Endothelial cell of umbilical vein (primary cell): ENCODE measurements around the gene TMEM38A. TPM values are rescaled to one million over a fixed set of nuclear protein-coding genes. Genes with fewer than 3 reads are reported as not detected.

Experiments used
- BruUV-seq: library from RNA; stranded (reverse); fragments of 400-500 nt; replicated peaks from 2 replicates; lab custom pipeline; 2021; lab: Mats Ljungman, UMichigan
- CTCF ChIA-PET: fragments of 300-600, 350-600 bp; sonication (Branson Sonifier 250); formaldehyde crosslinking; loops from one replicate; lab custom pipeline; 2021; ENCODE audit warnings: antibody characterized with exemption, inconsistent platforms; lab: Charles Lee
- POLR2A ChIA-PET: fragments of 300-600, 350-600 bp; sonication (Branson Sonifier 250); formaldehyde crosslinking; loops from one replicate; lab custom pipeline; 2021; ENCODE audit warnings: antibody characterized with exemption, inconsistent platforms; lab: Charles Lee
- DNase-seq: peaks from one replicate; pipeline ENCODE4 v3.0.0-alpha.2; 2011; ENCODE audit warnings: low read depth, low spot score
- FAIRE-seq: peaks from 2 replicates; lab custom pipeline; 2011; peaks lifted over from hg19 to GRCh38; lab: Jason Lieb, UNC
- H2AFZ ChIP-seq: 2 replicates; pipeline ENCODE4 v1.6.0; 2012; ENCODE audit warnings: low read depth, low read length, control low read depth, inconsistent platforms
- H3K27ac ChIP-seq: 2 replicates; pipeline ENCODE4 v1.5.1; 2011; ENCODE audit warnings: low read depth, mild to moderate bottlenecking, control low read depth, low read length, moderate library complexity; ENCODE audit not compliant: insufficient read depth
- H3K27me3 ChIP-seq, 2 experiments: 2 replicates each; pipeline versions ENCODE4 v1.6.0 to v1.6.1; 2011; ENCODE audit warnings: low read length in 2 of 2, mixed read lengths in 1 of 2; ENCODE audit not compliant: control insufficient read depth in 2 of 2, insufficient read depth in 2 of 2
- H3K36me3 ChIP-seq, 2 experiments: 2 replicates in 1 of 2; 3 replicates in 1 of 2; pipeline ENCODE4 v1.5.1; 2011; ENCODE audit warnings: low read length in 2 of 2, mild to moderate bottlenecking in 1 of 2, moderate library complexity in 1 of 2; ENCODE audit not compliant: control insufficient read depth in 2 of 2, insufficient read depth in 2 of 2; ENCODE audit errors: extremely low read depth in 1 of 2
- H3K4me1 ChIP-seq: 3 replicates; pipeline ENCODE4 v1.5.1; 2011; ENCODE audit warnings: mild to moderate bottlenecking, low read length; ENCODE audit not compliant: control insufficient read depth, insufficient read depth; ENCODE audit errors: extremely low read depth
- H3K4me2 ChIP-seq: 2 replicates; pipeline ENCODE4 v1.6.1; 2011; ENCODE audit warnings: low read length, control low read depth, mixed read lengths; ENCODE audit not compliant: insufficient read depth
- H3K4me3 ChIP-seq, 3 experiments: fragments of 200-600 bp in 1 of 3; sonication (generic), shearing (Covaris generic) in 1 of 3; replicated peaks in 1 of 3; 2 replicates each; pipeline ENCODE4 v1.5.1; 2011 to 2016; ENCODE audit warnings: control low read depth in 3 of 3, low read length in 3 of 3, mild to moderate bottlenecking in 2 of 3, inconsistent platforms in 1 of 3, low read depth in 1 of 3, moderate library complexity in 1 of 3; ENCODE audit not compliant: insufficient read depth in 1 of 3
- H3K79me2 ChIP-seq: 2 replicates; pipeline ENCODE4 v1.6.0; 2012; ENCODE audit warnings: low read length, inconsistent platforms; ENCODE audit not compliant: control insufficient read depth, insufficient read depth
- H3K9ac ChIP-seq: replicated peaks from 2 replicates; pipeline ENCODE3; 2011; ENCODE audit warnings: low read length, control low read depth; ENCODE audit not compliant: insufficient read depth; ENCODE audit errors: extremely low read depth
- H3K9me1 ChIP-seq: replicated peaks from 3 replicates; pipeline ENCODE4 v1.6.0; 2011; ENCODE audit warnings: mild to moderate bottlenecking, low read length; ENCODE audit not compliant: control insufficient read depth, insufficient read depth; ENCODE audit errors: extremely low read depth
- H3K9me3 ChIP-seq: replicated peaks from 2 replicates; pipeline ENCODE4 v1.5.1; 2012; ENCODE audit warnings: low read length, inconsistent platforms; ENCODE audit not compliant: control insufficient read depth, insufficient read depth
- H4K20me1 ChIP-seq: replicated peaks from 2 replicates; pipeline ENCODE3; 2011; ENCODE audit warnings: mild to moderate bottlenecking, low read length; ENCODE audit not compliant: control insufficient read depth, insufficient read depth; ENCODE audit errors: extremely low read depth
- CTCF ChIP-seq, 2 donors: IDR thresholded peaks; 1 replicate in 1 of 2; 2 replicates in 1 of 2; pipeline ENCODE4 v1.5.1; 2011; ENCODE audit warnings: low read length in 2 of 2, mild to moderate bottlenecking in 2 of 2, moderate library complexity in 2 of 2, control low read depth in 1 of 2, inconsistent platforms in 1 of 2, low read depth in 1 of 2; ENCODE audit not compliant: insufficient read depth in 1 of 2; ENCODE audit errors: extremely low read depth in 1 of 2
- EZH2 ChIP-seq: IDR thresholded peaks from 2 replicates; pipeline ENCODE4 v1.6.1; 2012; ENCODE audit warnings: borderline replicate concordance, low read depth, mild to moderate bottlenecking, moderate library complexity, low read length, inconsistent platforms; ENCODE audit not compliant: severe bottlenecking
- FOS ChIP-seq: IDR thresholded peaks from 2 replicates; pipeline ENCODE4 v1.6.1; 2011; ENCODE audit warnings: mild to moderate bottlenecking, low read length, moderate library complexity, borderline replicate concordance; ENCODE audit not compliant: insufficient read depth
- GATA2 ChIP-seq: IDR thresholded peaks from 2 replicates; pipeline ENCODE4 v1.7.0; 2011; ENCODE audit warnings: low read depth, mild to moderate bottlenecking, moderate library complexity, mixed read lengths, low read length; ENCODE audit not compliant: insufficient read length, insufficient read depth
- JUN ChIP-seq: IDR thresholded peaks from 2 replicates; pipeline ENCODE4 v1.6.1; 2011; ENCODE audit warnings: borderline replicate concordance, low read depth; ENCODE audit not compliant: insufficient read length, insufficient read depth
- MAX ChIP-seq: IDR thresholded peaks from 2 replicates; pipeline ENCODE4 v1.6.1; 2011; ENCODE audit not compliant: insufficient read depth, insufficient read length
- MYC ChIP-seq: IDR thresholded peaks from one replicate; pipeline ENCODE4 v1.6.1; 2011; ENCODE audit warnings: mild to moderate bottlenecking, low read depth, low read length
- POLR2A ChIP-seq: IDR thresholded peaks from 2 replicates; pipeline ENCODE4 v1.6.1; 2012; ENCODE audit warnings: low read depth, mild to moderate bottlenecking, control low read depth, low read length
- POLR2AphosphoS5 ChIP-seq: IDR thresholded peaks from 2 replicates; pipeline ENCODE4 v1.6.1; 2012; ENCODE audit warnings: low read depth, mild to moderate bottlenecking, control low read depth, low read length, moderate library complexity; ENCODE audit not compliant: insufficient read depth
- dilution Hi-C: fragments of 300-500 bp; cut with MboI; formaldehyde crosslinking; loops from one replicate; pipeline ENCODE4 v1.15.0; 2019; ENCODE audit warnings: low sequenced_read_pairs; ENCODE audit not compliant: extremely low pct_ligation_motif_present
- intact Hi-C: fragments of 100-400 bp; cut with micrococcal nuclease; formaldehyde crosslinking; loops from one replicate; pipeline ENCODE4 v1.10.0; 2022
- polyA plus RNA-seq, 4 experiments: library from polyadenylated mRNA; depleted of rRNA in 3 of 4; stranded (reverse) in 3 of 4; unstranded in 1 of 4; fragments of >200 nt; gene quantifications; 2 replicates each; pipeline versions ENCODE4 v1.2.1 to v1.2.3, GENCODE V29; 2011 to 2012; ENCODE audit warnings: missing spikeins in 1 of 4
- total RNA-seq: library from RNA; stranded (reverse); gene quantifications from 2 replicates; pipeline ENCODE4 v1.2.3, GENCODE V29; 2021

TMEM38A gene
- total and polyA plus RNA-seq, 2 donors (not counting 3 experiments of a cell fraction or from before 2014, with no cell fraction given), result 1.6 TPM

GRCh38 chr19:16623066-16623465 is 37.9 kb upstream of the TMEM38A start:
- Histone ChIP-seq H3K36me3 (peaks cover 2 to 11% of the 10 kb centered on the region in 2 experiments), H3K27me3 (no peaks in the 10 kb centered on the region), H3K9ac (no peak overlapping the region), H3K9me1 (no peaks in the 10 kb centered on the region), H2AFZ (no peak overlapping the region), H3K4me3 (no peak overlapping the region), H4K20me1 (no peaks in the 10 kb centered on the region), H3K79me2 (peaks cover 97% of the 10 kb centered on the region), H3K27ac (no peak overlapping the region), H3K9me3 (no peaks in the 10 kb centered on the region), H3K4me1 (peaks cover 10% of the 10 kb centered on the region), H3K4me2 (no peak overlapping the region)
- BruUV-seq, result no TSS peak
- POLR2A ChIA-PET, result no interaction called here
- FAIRE-seq, result no peak
- CTCF ChIA-PET, result no interaction called here
- intact Hi-C loops (no loop called here), dilution Hi-C loops (no loop called here)
- TF ChIP-seq CTCF (IDR thresholded peaks at IDR 0.05; ENCODE audit: extremely low read depth in 1 of 2, insufficient read depth in 1 of 2, low read depth in 1 of 2, low read length in 2 of 2), result no peak
- TF ChIP-seq POLR2AphosphoS5, result no peak
- TF ChIP-seq POLR2A, result no peak
- no peak for TF ChIP-seq JUN
- no peak for TF ChIP-seq MYC
- no peak for DNase-seq

- Histone ChIP-seq H3K27ac (no peak overlapping the region), H3K9ac (no peak overlapping the region), H3K4me3 (no peak overlapping the region), H3K36me3 (peaks cover 2 to 11% of the 10 kb centered on the region in 2 experiments), H3K4me1 (peaks cover 10% of the 10 kb centered on the region), H3K9me1 (no peaks in the 10 kb centered on the region), H2AFZ (no peak overlapping the region), H3K27me3 (no peaks in the 10 kb centered on the region), H3K4me2 (no peak overlapping the region), H3K9me3 (no peaks in the 10 kb centered on the region), H4K20me1 (no peaks in the 10 kb centered on the region), H3K79me2 (peaks cover 92% of the 10 kb centered on the region)
- CTCF ChIA-PET, result no interaction called here
- POLR2A ChIA-PET, result no interaction called here
- DNase-seq (no peak), FAIRE-seq (no peak)
- BruUV-seq, result no TSS peak
- intact Hi-C loops (no loop called here), dilution Hi-C loops (no loop called here)
- TF ChIP-seq POLR2A (no peak), GATA2 (no peak), MYC (no peak), EZH2 (no peak), POLR2AphosphoS5 (no peak), JUN (no peak), MAX (no peak), CTCF (IDR thresholded peaks at IDR 0.05; ENCODE audit: extremely low read depth in 1 of 2, insufficient read depth in 1 of 2, low read depth in 1 of 2, low read length in 2 of 2) (no peak), FOS (no peak)
Observed at GRCh38 chr19:16623576-16623975, 37.4 kb upstream of the TMEM38A start.
